ENCODE data around the gene PIGU. TPM values are rescaled to one million over a fixed set of nuclear protein-coding genes. Genes with fewer than 3 reads are reported as not detected.

The PIGU gene
- total and polyA plus RNA-seq, 9 of the 15 experiments (the other 6 are each of a cell fraction or from before 2014, with no cell fraction given), result 6.5 to 100 (median 28.1) TPM

DNA sequence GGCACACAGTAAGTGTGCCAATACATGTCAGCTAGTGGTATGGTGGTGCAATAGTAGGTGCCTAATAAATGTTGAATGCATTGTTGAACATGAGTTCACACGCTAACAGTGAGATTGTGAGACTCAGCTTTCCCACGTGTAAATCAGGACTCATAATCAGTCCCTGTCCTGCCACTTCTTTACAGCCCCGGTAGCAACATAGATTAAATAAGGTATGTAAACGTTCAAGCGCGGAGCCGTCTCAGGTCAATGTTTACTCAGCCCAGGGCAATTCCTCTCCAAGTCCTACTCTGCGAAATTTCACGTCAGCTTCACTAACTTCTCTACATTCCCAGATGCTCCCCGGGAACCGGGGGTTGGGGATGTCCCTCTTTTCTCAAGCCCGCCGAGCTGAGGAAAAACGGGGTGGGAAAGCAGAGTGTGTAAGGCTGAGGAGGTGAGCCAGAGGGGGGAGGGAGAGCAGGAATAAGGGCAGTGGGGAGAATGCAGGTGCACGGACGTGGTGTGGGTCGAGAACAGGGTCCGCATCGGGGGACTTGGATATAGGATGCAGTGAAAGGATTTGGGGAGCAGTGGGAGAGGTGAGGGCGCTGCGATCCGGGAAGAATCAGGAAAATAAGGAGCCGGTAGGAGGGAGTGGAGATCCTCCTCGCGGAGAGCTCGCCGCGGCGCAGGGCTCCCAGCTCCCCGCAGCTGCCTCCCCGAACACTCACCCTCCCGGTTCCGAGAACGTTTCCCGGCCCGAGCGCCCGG lies 26.7 kb upstream of the PIGU start (continued):
- TF ChIP-seq, protein P1, sequence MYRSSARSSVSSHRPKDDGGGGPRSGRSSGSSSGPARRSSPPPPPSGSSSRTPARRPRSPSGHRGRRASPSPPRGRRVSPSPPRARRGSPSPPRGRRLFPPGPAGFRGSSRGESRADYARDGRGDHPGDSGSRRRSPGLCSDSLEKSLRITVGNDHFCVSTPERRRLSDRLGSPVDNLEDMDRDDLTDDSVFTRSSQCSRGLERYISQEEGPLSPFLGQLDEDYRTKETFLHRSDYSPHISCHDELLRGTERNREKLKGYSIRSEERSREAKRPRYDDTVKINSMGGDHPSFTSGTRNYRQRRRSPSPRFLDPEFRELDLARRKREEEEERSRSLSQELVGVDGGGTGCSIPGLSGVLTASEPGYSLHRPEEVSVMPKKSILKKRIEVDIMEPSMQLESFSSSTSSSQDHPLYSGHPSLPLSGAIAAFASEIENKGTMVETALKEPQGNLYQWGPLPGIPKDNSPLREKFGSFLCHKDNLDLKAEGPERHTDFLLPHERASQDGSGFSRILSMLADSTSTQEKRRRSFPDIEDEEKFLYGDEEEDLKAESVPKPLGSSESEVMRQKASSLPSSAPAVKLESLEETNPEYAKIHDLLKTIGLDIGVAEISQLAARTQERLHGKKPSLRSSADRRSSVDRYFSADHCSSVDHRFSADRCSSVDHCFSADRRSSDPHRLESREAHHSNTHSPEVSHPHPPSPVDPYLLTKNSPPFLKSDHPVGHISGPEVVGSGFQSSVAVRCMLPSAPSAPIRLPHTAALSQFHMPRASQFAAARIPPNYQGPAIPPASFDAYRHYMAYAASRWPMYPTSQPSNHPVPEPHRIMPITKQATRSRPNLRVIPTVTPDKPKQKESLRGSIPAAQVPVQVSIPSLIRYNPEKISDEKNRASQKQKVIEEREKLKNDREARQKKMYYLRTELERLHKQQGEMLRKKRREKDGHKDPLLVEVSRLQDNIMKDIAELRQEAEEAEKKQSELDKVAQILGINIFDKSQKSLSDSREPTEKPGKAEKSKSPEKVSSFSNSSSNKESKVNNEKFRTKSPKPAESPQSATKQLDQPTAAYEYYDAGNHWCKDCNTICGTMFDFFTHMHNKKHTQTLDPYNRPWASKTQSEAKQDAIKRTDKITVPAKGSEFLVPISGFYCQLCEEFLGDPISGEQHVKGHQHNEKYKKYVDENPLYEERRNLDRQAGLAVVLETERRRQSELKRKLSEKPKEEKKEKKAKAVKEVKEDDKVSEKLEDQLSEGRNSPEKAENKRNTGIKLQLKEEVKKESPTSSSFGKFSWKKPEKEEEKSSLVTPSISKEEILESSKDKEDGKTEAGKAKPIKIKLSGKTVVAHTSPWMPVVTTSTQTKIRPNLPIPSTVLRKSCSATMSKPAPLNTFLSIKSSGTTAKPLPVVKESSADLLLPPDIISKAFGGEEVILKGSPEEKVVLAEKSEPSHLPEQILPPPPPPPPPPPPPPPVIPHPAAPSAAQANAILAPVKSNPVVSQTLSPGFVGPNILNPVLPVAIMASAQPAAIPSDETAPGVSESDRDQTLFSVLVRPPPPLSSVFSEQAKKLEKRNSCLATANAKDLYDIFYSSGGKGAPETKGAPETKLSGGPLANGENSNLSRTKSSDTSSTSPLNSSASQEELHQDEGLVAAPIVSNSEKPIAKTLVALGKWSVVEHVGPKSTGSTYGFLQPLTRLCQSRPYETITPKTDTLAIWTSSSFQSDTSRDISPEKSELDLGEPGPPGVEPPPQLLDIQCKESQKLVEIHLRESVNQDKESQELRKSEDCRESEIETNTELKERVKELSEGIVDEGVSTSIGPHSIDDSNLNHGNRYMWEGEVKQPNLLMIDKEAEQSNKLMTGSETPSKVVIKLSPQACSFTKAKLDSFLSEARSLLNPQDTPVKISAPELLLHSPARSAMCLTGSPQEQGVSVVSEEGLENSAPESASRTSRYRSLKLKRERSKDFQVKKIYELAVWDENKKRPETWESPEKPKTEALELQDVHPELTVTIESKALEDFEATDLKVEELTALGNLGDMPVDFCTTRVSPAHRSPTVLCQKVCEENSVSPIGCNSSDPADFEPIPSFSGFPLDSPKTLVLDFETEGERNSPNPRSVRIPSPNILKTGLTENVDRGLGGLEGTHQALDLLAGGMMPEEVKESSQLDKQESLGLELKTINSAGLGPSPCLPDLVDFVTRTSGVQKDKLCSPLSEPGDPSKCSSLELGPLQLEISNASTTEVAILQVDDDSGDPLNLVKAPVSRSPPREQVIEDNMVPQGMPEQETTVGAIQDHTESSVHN (IDR thresholded peaks at IDR 0.05; ENCODE audit: borderline replicate concordance in 1 of 2, low read depth in 1 of 2), result 0 out of 4 replicates have a peak, but pooled peaks of 1 of the 2 experiments have one; percentile 27
- TF ChIP-seq, protein P2, sequence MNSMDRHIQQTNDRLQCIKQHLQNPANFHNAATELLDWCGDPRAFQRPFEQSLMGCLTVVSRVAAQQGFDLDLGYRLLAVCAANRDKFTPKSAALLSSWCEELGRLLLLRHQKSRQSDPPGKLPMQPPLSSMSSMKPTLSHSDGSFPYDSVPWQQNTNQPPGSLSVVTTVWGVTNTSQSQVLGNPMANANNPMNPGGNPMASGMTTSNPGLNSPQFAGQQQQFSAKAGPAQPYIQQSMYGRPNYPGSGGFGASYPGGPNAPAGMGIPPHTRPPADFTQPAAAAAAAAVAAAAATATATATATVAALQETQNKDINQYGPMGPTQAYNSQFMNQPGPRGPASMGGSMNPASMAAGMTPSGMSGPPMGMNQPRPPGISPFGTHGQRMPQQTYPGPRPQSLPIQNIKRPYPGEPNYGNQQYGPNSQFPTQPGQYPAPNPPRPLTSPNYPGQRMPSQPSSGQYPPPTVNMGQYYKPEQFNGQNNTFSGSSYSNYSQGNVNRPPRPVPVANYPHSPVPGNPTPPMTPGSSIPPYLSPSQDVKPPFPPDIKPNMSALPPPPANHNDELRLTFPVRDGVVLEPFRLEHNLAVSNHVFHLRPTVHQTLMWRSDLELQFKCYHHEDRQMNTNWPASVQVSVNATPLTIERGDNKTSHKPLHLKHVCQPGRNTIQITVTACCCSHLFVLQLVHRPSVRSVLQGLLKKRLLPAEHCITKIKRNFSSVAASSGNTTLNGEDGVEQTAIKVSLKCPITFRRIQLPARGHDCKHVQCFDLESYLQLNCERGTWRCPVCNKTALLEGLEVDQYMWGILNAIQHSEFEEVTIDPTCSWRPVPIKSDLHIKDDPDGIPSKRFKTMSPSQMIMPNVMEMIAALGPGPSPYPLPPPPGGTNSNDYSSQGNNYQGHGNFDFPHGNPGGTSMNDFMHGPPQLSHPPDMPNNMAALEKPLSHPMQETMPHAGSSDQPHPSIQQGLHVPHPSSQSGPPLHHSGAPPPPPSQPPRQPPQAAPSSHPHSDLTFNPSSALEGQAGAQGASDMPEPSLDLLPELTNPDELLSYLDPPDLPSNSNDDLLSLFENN (IDR thresholded peaks at IDR 0.05; ENCODE audit: low read depth in 2 of 2, low read length in 2 of 2), result no peak
- 0 out of 4 replicates have a peak, but pooled peaks of 1 of the 2 experiments have one; percentile 8 for TF ChIP-seq NRF1 (conservative IDR thresholded peaks at IDR 0.05 in 1 of 2, IDR thresholded peaks at IDR 0.05 in 1 of 2)
- TF ChIP-seq FOXA3 (CRISPR knock-in tag; conservative IDR thresholded peaks at IDR 0.05 in 1 of 2, IDR thresholded peaks at IDR 0.05 in 1 of 2), result peak; percentile 29 to 93; a peak in 2 of 4 replicates
- peak; percentile 21; the same call in 1 of the 2 replicates for TF ChIP-seq CTBP1 (IDR thresholded peaks at IDR 0.05; ENCODE audit: borderline replicate concordance)
- TF ChIP-seq ZNF699 (CRISPR knock-in tag; IDR thresholded peaks at IDR 0.05; ENCODE audit: insufficient replicate concordance), result no peak
- no peak for TF ChIP-seq TSC22D4 (tag; IDR thresholded peaks at IDR 0.05)
- no peak for TF ChIP-seq FOSL1 (tag; conservative IDR thresholded peaks at IDR 0.05)
- TF ChIP-seq NFYB (IDR thresholded peaks at IDR 0.05; ENCODE audit: extremely low read depth, insufficient read length), result no peak
- 0 out of 2 replicates have a peak, but pooled peaks have one; percentile 30 for TF ChIP-seq PHB2 (IDR thresholded peaks at IDR 0.05; ENCODE audit: low read depth)
- no peak for TF ChIP-seq DACH1 (IDR thresholded peaks at IDR 0.05; ENCODE audit: partially characterized antibody)
- TF ChIP-seq SP1 (CRISPR knock-in tag; IDR thresholded peaks at IDR 0.05), result peak; percentile 41
- 0 out of 2 replicates have a peak, but pooled peaks have one; percentile 18 for TF ChIP-seq SMARCA5 (IDR thresholded peaks at IDR 0.05)
- TF ChIP-seq, protein P3, sequence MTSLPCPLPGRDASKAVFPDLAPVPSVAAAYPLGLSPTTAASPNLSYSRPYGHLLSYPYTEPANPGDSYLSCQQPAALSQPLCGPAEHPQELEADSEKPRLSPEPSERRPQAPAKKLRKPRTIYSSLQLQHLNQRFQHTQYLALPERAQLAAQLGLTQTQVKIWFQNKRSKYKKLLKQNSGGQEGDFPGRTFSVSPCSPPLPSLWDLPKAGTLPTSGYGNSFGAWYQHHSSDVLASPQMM (CRISPR knock-in tag; IDR thresholded peaks at IDR 0.05), result no peak
- 0 out of 2 replicates have a peak, but pooled peaks have one; percentile 21 for TF ChIP-seq ELF4 (CRISPR knock-in tag; IDR thresholded peaks at IDR 0.05)

All from K562 (cell line).